ENCODE results near the gene GVQW3. TPM values are rescaled to one million over a fixed set of nuclear protein-coding genes. Genes with fewer than 3 reads are reported as not detected.
"Not testable (repeated sequence)": the region's sequence is repeated elsewhere in the genome, so short reads cannot be mapped to it uniquely, and the experiment has no call there.

GVQW3 gene
- total RNA-seq, 4 donors from 2014 or later: 0.16 to 0.89 (median 0.81) TPM

- no peak for ATAC-seq
- Histone ChIP-seq H3K36me3 (no peaks in the 10 kb centered on the region), H3K27me3 (peaks cover 6% of the 10 kb centered on the region), H3K27ac (no peak overlapping the region), H3K4me1 (no peaks in the 10 kb centered on the region), H3K9me3 (no peaks in the 10 kb centered on the region), H3K4me3 (no peak overlapping the region)
- 93 to 100% methylated on average over 1 of the region's 1 CpG for WGBS, 2 donors (ENCODE audit: low coverage in 1 of 2)
- TF ChIP-seq CTCF (IDR thresholded peaks at IDR 0.05) (no peak), POLR2A (IDR thresholded peaks at IDR 0.05) (no peak), POLR2AphosphoS5 (IDR thresholded peaks at IDR 0.05) (no peak), EP300 (IDR thresholded peaks at IDR 0.05) (no peak)
These were observed 19.8 kb downstream of the GVQW3 start for GRCh38 chr11:76400967-76401366.

GRCh38 chr11:76401484-76401883 lies 20.4 kb downstream of the GVQW3 start:
- not testable (repeated sequence) for ATAC-seq, H3K36me3 ChIP-seq
- WGBS, 2 donors (ENCODE audit: low coverage in 1 of 2): 100% methylated on average over 1 to 5 of the region's 8 CpGs

GRCh38 chr11:76406359-76406758 lies 25.2 kb downstream of the GVQW3 start:
- Histone ChIP-seq H3K27me3 (peaks cover 7% of the 10 kb centered on the region), H3K4me1 (peaks cover 0 to 7% (median 0%) of the 10 kb centered on the region in 3 donors), H3K4me3 (no peak overlapping the region), H3K9me3 (no peaks in the 10 kb centered on the region), H3K27ac (no peak overlapping the region), H3K36me3 (no peaks in the 10 kb centered on the region)
- WGBS, 2 donors (ENCODE audit: low coverage in 1 of 2): 71 to 73% methylated on average over 1 to 4 of the region's 4 CpGs
- ATAC-seq: no peak
- TF ChIP-seq POLR2A (IDR thresholded peaks at IDR 0.05): no peak
- TF ChIP-seq EP300 (IDR thresholded peaks at IDR 0.05): no peak
- TF ChIP-seq CTCF (IDR thresholded peaks at IDR 0.05): no peak
- TF ChIP-seq POLR2AphosphoS5 (IDR thresholded peaks at IDR 0.05): no peak

More at GRCh38 chr11:76401484-76401883, 20.4 kb downstream of the GVQW3 start:
- H3K4me1 ChIP-seq, H3K9me3 ChIP-seq, H3K4me3 ChIP-seq, H3K27me3 ChIP-seq, H3K27ac ChIP-seq: not testable (repeated sequence)

GRCh38 chr11:76408171-76408965 lies 27.2 kb downstream of the GVQW3 start:
- no peak for ATAC-seq

GRCh38 chr11:76410851-76411357 lies 29.8 kb downstream of the GVQW3 start:
- Histone ChIP-seq H3K4me3 (no peak overlapping the region), H3K4me1 (peaks cover 0 to 12% (median 0%) of the 10 kb centered on the region in 3 donors), H3K27ac (no peak overlapping the region), H3K36me3 (no peaks in the 10 kb centered on the region), H3K27me3 (peaks cover 8% of the 10 kb centered on the region), H3K9me3 (no peaks in the 10 kb centered on the region)
- 38 to 79% methylated on average over 3 of the region's 10 CpGs for WGBS, 2 donors (ENCODE audit: low coverage in 1 of 2)
- ATAC-seq: no peak
- TF ChIP-seq EP300 (IDR thresholded peaks at IDR 0.05) (no peak), POLR2AphosphoS5 (IDR thresholded peaks at IDR 0.05) (no peak), CTCF (IDR thresholded peaks at IDR 0.05) (no peak), POLR2A (IDR thresholded peaks at IDR 0.05) (no peak)

More at GRCh38 chr11:76408171-76408965, 27.2 kb downstream of the GVQW3 start:
- no peak for TF ChIP-seq POLR2A (IDR thresholded peaks at IDR 0.05)
- no peak for TF ChIP-seq POLR2AphosphoS5 (IDR thresholded peaks at IDR 0.05)
- TF ChIP-seq EP300 (IDR thresholded peaks at IDR 0.05): no peak
- no peak for TF ChIP-seq CTCF (IDR thresholded peaks at IDR 0.05)
- 69 to 75% methylated on average over 5 to 7 of the region's 7 CpGs for WGBS, 2 donors (ENCODE audit: low coverage in 1 of 2)
- H3K4me1 ChIP-seq: peaks cover 0 to 12% (median 0%) of the 10 kb centered on the region in 3 donors
- H3K36me3 ChIP-seq: no peaks in the 10 kb centered on the region
- H3K27me3 ChIP-seq: peaks cover 7% of the 10 kb centered on the region
- no peak overlapping the region for H3K4me3 ChIP-seq
- no peak overlapping the region for H3K27ac ChIP-seq
- H3K9me3 ChIP-seq: no peaks in the 10 kb centered on the region
